Measurements from ENCODE around the gene OBSCN. TPM values are rescaled to one million over a fixed set of nuclear protein-coding genes. Genes with fewer than 3 reads are reported as not detected.

OBSCN gene
- total RNA-seq, 2 experiments from 2014 or later, result 80.8 to 82.2 TPM

GRCh38 chr1:228263636-228264035 is 55.8 kb downstream of the OBSCN start:
- Mint-ChIP-seq H3K4me3 (no peak overlapping the region), H3K27me3 (no peaks in the 10 kb centered on the region), H3K27ac (no peak overlapping the region), H3K36me3 (ENCODE audit: low read depth) (peaks cover 59% of the 10 kb centered on the region), H3K9me3 (no peaks in the 10 kb centered on the region), H3K4me1 (ENCODE audit: low read depth) (no peaks in the 10 kb centered on the region)
- Histone ChIP-seq H3K4me1 (ENCODE audit: insufficient read depth, low read length) (no peaks in the 10 kb centered on the region), H3K9me3 (ENCODE audit: control insufficient read depth in 1 of 2, insufficient read depth in 1 of 2, low read length in 2 of 2) (peaks cover 4 to 9% of the 10 kb centered on the region in 2 experiments), H3K27me3 (ENCODE audit: control insufficient read depth in 1 of 2, insufficient read depth in 2 of 2, low read length in 2 of 2) (no peaks in the 10 kb centered on the region), H3K4me3 (ENCODE audit: low read length) (no peak overlapping the region), H3K36me3 (ENCODE audit: insufficient read depth, low read length) (peaks cover 3% of the 10 kb centered on the region), H3K27ac (ENCODE audit: low read depth in 1 of 2, low read length in 2 of 2) (no peak overlapping the region)
- ATAC-seq (ENCODE audit: poor library complexity) (no peak), DNase-seq (no peak)
- intact Hi-C loops (cut with DNase I, micrococcal nuclease), result no loop called here
- no peak for TF ChIP-seq CTCF (IDR thresholded peaks at IDR 0.05)
- ChIA-PET POLR2A (no interaction called here), CTCF (no interaction called here)

- H3K9me3 Mint-ChIP-seq, result no peaks in the 10 kb centered on the region
- H3K4me3 Mint-ChIP-seq, result no peak overlapping the region
- Histone ChIP-seq H3K36me3 (ENCODE audit: insufficient read depth, low read length) (peaks cover 3% of the 10 kb centered on the region), H3K27me3 (ENCODE audit: control insufficient read depth in 1 of 2, insufficient read depth in 2 of 2, low read length in 2 of 2) (no peaks in the 10 kb centered on the region), H3K4me1 (ENCODE audit: insufficient read depth, low read length) (no peaks in the 10 kb centered on the region), H3K9me3 (ENCODE audit: control insufficient read depth in 1 of 2, insufficient read depth in 1 of 2, low read length in 2 of 2) (peaks cover 4 to 9% of the 10 kb centered on the region in 2 experiments), H3K4me3 (ENCODE audit: low read length) (no peak overlapping the region), H3K27ac (ENCODE audit: low read depth in 1 of 2, low read length in 2 of 2) (no peak overlapping the region)
- peaks cover 54% of the 10 kb centered on the region for H3K36me3 Mint-ChIP-seq (ENCODE audit: low read depth)
- H3K27ac Mint-ChIP-seq, result no peak overlapping the region
- CTCF ChIA-PET, result no interaction called here
- DNase-seq (no peak), ATAC-seq (ENCODE audit: poor library complexity) (no peak)
- intact Hi-C loops (cut with DNase I, micrococcal nuclease), result no loop called here
- H3K27me3 Mint-ChIP-seq, result no peaks in the 10 kb centered on the region
- POLR2A ChIA-PET, result no interaction called here
- TF ChIP-seq CTCF (IDR thresholded peaks at IDR 0.05), result no peak
- H3K4me1 Mint-ChIP-seq (ENCODE audit: low read depth), result no peaks in the 10 kb centered on the region
These were observed 56.4 kb downstream of the OBSCN start for GRCh38 chr1:228264090-228264829.

- peaks cover 1% of the 10 kb centered on the region for H3K4me1 Mint-ChIP-seq (ENCODE audit: low read depth)
- POLR2A ChIA-PET, result no interaction called here
- Histone ChIP-seq H3K27ac (ENCODE audit: low read depth in 1 of 2, low read length in 2 of 2) (no peak overlapping the region), H3K4me1 (ENCODE audit: insufficient read depth, low read length) (no peaks in the 10 kb centered on the region), H3K27me3 (ENCODE audit: control insufficient read depth in 1 of 2, insufficient read depth in 2 of 2, low read length in 2 of 2) (no peaks in the 10 kb centered on the region), H3K9me3 (ENCODE audit: control insufficient read depth in 1 of 2, insufficient read depth in 1 of 2, low read length in 2 of 2) (peaks cover 4 to 9% of the 10 kb centered on the region in 2 experiments), H3K4me3 (ENCODE audit: low read length) (no peak overlapping the region), H3K36me3 (ENCODE audit: insufficient read depth, low read length) (no peaks in the 10 kb centered on the region)
- H3K27ac Mint-ChIP-seq, result no peak overlapping the region
- H3K27me3 Mint-ChIP-seq, result no peaks in the 10 kb centered on the region
- H3K36me3 Mint-ChIP-seq (ENCODE audit: low read depth), result peaks cover 45% of the 10 kb centered on the region
- DNase-seq (no peak), ATAC-seq (ENCODE audit: poor library complexity) (no peak)
- H3K4me3 Mint-ChIP-seq, result no peak overlapping the region
- TF ChIP-seq CTCF (IDR thresholded peaks at IDR 0.05), result no peak
- CTCF ChIA-PET, result no interaction called here
- intact Hi-C loops (cut with DNase I, micrococcal nuclease), result no loop called here
- no peaks in the 10 kb centered on the region for H3K9me3 Mint-ChIP-seq
These were observed 57.3 kb downstream of the OBSCN start for GRCh38 chr1:228265167-228265566.
